ENCODE measurements around the gene TMEM150C.
"Not testable (repeated sequence)": the region's sequence is repeated elsewhere in the genome, so short reads cannot be mapped to it uniquely, and the experiment has no call there.

Gene TMEM150C

DNA sequence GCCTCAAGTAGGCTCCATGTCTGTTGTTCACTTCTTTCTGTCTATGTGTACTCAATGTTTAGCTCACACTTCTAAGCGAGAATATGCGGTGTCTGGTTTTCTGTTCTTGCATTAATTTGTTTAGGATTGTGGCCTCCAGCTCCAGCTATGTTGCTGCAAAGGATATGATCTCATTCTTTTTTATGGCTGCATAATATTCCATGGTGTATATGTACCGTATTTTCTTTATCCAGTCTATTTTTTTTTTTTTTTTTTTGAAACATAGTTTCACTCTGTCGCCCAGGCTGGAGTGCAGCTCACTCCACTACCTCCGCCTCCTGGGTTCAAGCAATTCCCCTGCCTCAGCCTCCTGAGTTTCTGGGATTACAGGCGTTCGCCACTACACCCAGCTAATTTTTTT is 5.7 kb upstream of the TMEM150C start:
- FAIRE-seq = no peak

DNA sequence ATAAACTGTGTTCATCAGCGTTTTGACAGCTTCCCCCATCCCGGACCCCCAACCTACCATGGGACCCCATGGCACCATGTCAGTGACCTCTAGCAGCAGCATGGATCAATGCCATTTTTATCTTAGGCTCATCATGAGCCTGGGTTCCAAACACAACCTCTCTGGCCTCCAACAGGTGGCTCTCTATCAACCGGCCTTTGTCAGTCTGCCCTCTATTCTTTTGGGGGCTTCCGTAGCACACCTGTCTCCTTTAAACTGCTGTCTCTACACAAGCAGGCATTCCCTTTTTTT is 721 bp upstream of the TMEM150C start:
- no peak for FAIRE-seq

DNA sequence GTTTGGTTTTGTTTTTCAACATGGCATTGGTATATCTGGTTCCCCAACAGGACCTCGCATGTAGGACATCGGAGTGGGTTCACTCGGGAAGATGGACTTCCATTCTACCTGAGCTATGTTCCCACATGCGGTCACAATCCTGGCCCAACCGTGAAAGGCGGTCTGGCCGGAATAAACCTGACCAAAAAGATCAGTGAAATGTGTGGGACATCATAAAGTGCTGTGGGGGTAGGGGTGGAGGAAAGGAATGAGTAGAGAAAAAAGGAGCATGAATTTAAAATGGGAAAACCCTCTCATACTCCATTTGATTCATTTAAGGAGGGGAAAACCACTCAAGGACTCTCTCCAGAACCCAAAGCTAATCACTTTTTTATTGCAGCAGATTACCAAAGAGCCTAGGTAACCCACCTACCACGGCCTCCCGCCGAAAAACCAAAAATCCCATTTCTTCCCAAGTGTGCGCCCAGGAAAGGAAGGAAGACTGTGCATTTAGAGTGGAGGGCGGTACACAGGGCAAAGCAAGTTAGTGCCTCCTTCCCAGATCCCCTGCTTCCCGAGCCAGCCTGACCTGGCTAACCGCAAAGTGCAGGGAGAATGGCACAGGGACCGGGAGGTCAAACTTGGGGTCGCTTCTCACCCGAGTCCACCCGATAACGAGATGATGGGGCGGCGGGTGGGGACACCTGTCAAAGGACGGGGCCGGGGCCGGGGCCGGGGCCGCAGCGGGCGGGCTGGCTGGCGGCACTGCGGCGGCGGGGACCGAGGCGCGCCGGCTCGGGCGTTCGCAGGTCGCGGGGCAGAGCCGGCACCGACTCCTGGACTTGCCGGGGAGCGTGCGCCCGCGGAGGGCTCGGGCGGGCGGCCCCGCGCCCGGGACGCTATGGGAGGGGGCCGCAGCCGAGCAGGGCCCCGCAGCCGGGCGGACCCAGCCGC is 669 bp downstream of the TMEM150C start:
- FAIRE-seq = no peak

DNA sequence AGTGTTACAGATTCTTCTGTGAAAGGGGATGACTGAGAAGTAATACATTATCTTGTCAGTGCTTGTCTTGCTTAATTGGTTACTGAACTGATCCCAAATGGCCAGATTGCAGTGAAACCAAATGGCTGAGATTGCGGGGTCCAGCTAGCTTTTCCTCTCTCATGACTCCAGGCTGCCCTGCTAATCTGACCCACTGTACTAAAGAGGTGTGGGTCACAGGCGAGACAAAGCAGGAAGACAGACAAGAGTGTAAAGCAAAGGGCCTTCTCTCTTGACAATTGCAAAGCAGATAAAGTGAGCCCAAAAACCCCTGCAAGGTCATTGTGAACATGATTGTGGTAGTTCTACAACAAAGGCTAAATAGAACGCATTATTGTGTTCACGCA is 2.1 kb downstream of the TMEM150C start:
- no peak for FAIRE-seq

DNA sequence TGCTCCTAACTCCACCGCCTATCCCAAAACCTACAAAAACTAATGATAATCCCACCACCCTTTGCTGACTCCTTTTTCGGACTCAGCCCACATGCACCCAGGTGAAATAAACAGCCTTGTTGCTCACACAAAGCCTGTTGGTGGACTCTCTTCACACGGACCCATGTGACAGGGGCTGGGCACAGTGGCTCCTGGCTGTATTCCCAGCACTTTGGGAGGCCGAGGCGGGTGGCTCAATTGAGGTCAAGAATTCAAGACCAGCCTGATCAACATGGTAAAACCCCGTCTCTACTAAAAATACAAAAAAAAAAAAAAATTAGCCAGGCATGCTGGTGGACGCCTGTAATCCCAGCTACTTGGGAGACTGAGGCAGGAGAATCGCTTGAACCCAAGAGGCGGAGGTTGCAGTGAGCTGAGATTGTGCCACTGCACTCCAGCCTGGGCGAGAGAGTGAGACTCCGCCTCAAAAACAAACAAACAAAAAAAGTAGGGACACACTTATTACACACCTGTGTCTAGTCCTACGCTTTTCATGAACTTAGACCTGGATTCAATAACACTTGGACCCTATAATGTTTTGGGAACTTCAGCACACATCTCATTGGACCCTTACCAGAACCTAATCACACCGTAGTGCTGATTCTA is 2.6 kb downstream of the TMEM150C start:
- not testable (repeated sequence) for FAIRE-seq

DNA sequence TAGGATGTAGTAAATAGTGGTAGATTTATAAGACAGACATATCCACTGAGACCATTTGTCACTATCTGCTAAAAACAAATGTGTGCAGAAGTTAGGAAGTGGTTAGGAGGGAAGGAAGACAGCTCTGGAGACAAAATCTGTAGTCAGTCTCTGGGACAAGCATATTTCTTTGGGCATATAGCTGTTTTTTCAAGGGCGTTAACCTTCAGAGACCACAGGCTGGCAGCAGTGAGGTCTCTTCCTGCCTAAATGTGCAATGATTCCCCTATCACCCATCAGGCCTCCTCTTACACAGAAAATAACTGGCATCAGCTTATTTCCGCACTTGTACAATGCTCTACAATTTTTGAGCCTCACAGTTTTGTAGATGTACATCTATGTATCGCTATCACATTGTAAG is 6.5 kb downstream of the TMEM150C start:
- FAIRE-seq = no peak

DNA sequence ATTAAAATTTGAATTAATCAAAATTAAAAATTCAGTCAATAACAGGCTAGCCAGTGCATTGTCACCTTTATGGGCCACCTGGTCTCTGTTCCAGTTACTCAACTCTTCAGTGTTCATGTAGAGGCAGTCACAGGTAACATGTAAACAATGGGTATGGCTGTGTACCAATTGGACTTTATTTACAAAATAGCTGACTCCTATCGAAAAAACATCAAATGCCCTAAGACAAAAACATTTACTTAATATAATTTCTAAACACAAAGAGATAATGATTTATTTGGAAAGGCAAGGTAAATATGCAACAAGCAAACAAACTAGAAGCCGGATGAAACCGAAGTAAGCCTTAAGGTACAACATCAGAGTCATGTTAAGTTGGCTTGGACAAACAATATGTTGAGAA is 8.8 kb downstream of the TMEM150C start:
- FAIRE-seq = no peak

DNA sequence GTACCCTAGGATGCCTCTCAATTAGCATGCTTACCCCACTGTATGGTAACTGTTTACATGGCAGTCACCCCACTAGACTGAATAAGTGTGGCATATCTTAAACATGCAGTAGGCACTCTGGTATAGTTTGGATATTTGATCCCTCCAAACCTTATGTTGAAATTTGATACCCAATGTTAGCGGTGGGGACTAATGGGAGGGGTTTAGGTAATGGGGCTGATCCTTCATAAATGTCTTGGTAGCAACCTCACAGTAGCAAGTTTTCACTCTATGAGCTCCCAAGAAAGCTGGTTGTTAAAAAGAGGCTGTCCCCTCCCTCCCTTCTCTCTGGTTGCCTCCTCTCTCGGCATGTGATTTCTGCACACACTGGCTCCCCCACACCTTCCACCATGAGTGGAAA is 10.1 kb downstream of the TMEM150C start:
- no peak for FAIRE-seq

DNA sequence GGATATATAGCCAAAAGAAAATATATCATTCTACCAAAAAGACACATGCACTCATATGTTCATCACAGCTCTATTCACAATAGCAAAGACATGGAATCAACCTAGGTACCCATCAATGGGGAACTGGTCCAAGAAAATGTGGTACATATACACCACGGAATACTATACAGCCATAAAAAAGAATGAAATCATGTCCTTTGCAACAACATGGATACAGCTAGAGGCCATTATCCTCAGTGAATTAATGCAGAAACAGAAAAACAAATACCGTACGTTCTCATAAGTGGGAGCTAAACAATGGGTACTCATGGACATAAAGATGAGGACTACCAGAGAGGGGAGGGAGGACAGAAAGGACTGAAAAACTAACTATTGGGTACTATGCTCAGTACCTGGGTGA is 13.9 kb downstream of the TMEM150C start:
- not testable (repeated sequence) for FAIRE-seq

DNA sequence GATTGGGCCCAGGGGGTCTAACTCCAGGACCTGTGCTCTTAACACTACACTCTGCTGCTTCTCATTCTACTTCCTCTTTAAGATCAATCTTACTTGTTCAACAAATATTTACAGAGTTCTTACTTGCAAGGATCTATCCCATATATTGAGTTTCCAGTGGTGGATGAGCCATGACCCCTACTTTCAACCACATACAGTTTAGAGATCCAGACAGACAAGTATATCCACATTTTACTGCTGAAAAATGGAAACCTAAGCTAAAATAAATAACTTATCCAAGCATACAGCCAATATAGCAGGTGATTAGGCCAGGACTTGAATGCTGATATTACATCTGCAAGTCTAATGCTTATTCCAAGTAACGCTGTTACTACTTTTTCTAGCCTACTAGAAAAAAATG is 18.7 kb downstream of the TMEM150C start:
- FAIRE-seq = no peak

DNA sequence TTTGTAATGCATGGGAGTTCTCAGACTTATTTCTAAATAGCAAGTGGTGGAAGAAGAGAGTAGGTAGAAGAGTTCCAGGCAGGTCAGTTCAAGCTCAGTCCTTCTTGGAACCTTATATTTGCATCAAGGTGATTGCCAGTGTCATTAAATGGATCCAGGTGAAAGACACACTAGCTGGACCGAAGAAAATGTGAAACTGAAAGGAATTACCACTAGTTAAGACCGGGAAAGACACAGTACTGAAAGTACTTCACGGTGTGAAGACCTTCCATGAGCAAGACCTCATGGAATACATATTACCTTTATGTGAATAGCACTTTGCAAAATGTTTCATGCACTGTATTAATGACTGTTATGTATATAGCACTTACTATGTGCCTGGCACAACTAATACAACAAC is 19.1 kb downstream of the TMEM150C start:
- FAIRE-seq = no peak

DNA sequence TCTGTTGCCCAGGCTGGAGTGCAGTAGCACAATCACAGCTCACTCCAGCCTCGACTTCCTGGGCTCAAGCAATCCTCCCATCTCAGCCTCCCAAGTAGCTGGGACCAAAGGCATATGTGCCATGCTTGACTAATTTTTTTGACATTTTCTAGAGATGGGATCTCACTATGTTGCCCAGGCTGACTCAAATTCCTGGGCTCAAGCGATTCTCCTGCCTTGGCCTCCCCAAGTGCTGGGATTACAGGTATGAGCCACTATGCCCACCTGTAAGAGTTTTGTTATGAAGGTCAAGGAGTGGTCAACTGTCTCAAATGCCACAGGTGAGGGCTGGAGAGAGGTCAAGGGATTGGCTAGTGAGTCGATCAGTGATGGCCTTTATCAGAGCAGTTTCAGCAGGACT is 32.5 kb downstream of the TMEM150C start:
- FAIRE-seq = no peak

DNA sequence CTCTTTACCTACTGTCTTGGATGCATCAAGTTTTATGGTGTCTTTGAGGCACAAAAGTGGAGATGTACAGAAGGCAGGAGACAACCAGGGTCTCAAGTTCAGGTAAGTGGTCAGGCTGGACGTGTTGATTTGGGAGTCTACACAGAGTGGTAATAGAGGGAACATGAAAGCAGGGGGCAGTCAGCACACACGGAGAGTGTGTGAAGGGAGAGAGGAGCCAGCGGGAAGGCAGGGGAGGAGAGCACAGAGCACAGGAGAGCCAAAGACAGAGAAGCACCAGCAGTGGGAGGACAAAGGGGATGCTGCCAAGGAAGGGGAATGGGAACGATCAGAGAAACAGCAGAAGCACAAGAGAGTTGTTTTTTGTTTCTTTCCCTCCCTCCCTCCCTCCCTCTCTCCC is 32.9 kb downstream of the TMEM150C start:
- FAIRE-seq = no peak

DNA sequence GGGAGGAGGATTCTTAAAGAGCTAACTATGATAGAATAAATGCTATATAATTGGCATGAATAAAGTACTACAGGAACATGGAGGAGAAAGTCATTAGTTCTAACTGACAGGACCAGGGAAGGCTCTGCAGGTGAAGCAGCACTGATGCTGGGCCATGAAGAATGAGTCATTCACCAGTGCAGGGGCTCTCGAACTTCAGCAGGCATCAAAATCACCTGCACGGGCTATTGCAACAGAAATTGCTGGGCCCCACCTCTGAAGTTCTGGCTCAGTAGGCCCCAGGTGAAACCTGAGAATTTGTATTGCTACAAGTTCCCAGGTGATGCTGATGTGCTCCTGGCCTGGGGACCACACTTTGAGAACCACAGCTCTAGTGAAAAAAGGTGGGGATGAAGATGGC is 33.7 kb downstream of the TMEM150C start:
- FAIRE-seq = no peak

DNA sequence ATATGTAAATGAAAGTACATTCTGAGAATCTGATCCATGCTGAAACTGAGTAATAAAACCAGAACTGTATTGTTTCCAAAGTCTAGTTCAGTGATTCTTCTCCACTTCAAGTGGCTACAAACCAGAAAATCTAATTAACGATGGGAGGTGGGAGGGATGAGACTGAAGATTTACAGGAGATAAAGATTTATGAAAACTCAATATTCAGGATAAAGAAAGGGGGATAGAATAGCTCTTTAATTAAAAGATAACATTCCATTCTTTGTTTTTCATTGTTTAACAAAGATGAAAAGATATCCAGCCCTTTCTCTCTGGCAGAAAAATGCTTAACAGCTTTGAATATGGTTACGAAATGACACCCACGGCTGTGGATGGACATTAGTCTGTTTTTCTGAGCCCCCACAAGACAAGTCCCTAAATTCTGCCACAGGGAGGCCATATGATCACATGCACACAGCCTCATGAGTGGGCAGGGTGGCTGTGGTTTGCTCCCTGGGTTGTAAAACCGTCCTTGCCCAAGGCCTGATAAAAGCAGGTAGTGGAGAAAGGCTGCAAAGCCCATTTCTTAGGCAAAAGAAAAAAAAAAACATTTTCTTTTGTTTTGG is 36.4 kb downstream of the TMEM150C start:
- no peak for FAIRE-seq

DNA sequence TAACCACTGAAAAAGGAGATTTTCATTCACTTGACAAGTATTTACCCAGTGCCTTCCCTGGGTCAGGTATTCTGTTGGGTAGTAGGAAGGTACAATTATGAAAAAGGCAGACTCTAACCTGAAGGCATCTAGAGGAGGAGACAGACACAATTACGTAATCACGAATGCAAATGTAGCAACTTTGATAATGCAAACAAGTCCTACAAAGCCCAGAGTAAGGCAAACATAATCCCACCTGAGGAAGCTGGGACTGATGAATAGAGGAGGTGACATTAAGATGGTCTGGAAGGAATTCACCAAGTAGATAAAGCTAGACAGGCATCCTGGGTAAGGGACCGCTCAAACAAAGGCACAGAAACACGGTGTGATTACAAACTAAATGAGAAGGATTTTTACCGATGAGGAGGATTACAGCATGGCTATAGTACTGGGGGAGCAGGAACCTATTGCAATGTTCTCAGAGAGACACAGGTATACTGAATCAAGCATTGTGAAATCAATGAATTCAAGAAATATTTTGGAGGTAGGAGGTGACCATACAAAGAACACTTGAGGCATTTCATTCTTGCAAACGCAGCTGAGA is 37.1 kb downstream of the TMEM150C start:
- no peak for FAIRE-seq

DNA sequence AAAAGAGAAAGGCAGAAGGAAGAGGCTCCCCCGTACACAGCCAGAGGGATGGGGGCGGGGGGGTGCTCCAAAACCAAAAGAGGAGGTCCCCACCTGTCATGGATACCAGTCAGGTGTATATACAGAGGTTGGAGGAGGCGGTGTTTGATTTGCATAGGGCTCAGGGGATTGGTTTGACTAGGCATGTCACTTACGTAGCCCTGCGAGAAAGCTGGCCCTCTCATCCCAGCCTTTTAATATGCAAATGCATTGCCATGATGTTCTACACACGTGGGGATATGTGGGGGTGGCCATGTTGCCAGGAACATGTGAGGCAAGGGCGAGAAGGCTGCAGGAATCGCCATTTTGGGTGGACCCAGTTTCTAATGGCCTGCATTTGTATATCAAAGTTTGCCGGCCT is 38.6 kb downstream of the TMEM150C start:
- FAIRE-seq = no peak

DNA sequence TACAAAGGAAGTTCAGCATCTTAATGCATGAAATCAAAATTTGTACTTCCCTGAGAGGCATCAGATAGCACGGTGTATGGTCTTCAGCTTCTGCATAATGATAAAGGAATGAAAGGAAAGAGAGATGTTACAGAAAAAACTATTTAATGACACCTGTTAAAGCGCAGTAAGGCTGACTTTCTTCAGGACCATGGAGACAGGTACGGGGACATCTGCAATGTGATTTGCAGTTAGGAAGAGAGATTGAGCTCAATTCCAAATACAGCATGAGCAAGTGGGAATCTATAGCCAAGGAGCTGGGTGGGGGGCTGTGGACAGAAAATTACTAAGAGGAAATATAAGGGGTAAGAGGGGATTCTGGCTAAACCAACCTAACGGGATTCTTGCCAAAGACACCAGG is 39.3 kb downstream of the TMEM150C start:
- FAIRE-seq = no peak

DNA sequence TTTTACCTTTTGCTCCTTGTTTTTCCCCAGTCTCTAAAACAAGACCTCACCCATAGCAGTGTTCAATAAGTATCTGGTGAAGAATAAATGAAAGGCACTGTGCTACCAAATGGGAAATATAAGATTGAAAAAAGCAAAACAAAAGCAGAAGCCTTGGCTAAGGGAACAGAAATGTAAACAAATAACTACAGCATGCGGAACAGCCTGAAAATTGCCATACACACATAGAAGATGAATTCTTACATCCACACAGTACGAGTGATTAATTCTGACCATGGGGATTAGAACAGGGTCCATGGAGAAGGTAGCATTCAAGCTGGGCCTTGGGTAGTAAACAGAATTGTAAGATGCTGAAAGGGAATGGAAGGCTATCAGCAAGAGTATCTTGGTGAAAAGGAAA is 40.5 kb downstream of the TMEM150C start:
- FAIRE-seq = no peak

DNA sequence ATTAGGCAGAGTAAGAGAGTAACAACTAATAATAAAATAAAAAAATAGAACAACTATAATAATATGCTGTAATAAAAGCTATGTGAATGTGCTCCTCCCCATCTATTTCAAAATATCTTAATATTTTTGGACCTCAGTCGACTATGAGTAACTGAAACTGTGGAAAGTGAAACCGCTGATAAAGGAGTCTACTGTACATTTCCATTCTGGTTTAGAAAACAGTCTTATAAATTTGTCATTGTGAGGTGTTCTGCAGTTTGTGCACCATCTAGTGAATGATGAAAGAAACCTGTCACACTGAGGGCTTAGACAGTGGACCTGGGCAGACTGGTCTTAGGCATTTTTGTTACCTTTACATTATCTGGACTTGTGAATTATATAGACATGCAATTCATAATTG is 42.0 kb downstream of the TMEM150C start:
- FAIRE-seq = no peak

DNA sequence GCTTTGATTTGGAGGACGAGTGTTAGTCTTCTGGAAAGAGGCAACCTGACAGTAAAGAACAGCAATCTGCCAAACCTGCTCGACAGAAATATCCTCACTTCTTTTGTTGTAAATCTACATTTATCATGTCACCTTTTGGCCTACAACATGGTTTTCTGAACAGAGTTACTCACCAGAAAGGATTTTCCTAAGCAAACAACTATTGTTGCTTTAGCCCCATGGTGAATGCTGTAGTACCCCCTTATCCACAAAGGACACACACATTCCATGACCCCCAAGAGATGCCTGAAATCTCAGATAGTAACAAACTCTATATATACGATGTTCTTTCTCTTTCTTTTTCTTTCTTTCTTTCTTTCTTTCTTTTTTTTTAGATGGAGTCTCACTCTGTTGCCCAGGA is 42.7 kb downstream of the TMEM150C start:
- FAIRE-seq = no peak

DNA sequence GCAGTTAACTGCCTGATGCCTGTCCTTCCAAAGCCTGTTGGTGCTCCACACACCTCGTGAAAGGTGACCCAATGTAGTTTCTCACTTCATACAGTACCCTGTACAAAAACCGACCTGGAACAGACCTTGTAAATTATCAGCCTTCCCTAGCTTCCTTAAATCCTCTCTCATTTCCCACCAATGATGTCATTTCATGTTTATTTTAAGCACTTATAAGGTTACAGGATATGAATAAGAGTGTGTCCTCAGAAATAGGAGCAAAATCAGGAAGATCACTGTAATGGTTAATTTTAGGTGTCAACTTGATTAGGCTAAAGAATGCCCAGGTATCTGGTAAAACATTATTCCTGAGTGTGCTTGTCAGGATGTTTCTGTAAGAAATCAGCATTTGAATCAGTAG is 44.7 kb downstream of the TMEM150C start:
- no peak for FAIRE-seq

DNA sequence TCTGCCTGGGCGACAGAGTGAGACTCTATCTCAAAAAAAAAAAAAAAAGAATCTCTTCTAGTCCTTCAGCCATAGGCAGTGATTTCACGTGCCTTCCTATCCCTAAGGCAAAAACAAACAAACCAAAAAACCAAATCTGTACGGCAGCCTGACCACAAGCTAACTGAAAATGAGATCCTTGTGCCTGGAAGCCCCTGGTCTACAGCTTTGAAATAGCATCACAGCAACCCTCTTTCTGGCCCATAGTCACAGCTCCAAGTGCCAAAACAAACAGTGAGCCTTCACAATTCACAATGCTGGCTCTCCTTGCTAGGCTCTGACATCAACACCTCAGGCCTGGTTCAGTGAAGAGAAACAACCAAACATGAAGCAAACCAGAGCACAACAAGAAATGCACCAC is 46.1 kb downstream of the TMEM150C start:
- no peak for FAIRE-seq

DNA sequence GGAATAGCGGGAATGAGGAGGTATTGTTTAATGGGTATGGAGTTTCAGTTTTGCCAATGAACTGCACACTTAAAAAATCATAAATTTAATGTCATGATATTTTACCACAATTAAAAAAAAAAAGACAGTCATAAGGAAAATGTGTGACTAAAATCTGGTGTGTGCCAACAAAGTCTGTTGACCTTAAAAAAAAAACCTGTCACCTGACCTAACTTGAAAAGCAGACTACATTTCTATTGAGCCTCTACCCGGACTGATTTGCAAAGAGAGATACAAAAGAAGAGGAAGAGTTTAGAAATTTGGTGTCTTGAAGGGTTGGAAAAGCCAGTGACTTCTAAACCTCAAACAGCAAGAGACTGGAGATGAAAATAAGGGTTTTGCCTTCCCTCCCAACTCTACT is 48.4 kb downstream of the TMEM150C start:
- FAIRE-seq = no peak
